Measurements from ENCODE around the gene PIGM. TPM values are rescaled to one million over a fixed set of nuclear protein-coding genes. Genes with fewer than 3 reads are reported as not detected.

PIGM gene
- total RNA-seq = 10 to 100 TPM in 1 of 2 donors, 1 to 10 TPM in 1; 8.8 to 10.5 TPM
- polyA plus RNA-seq (ENCODE audit: insufficient read length in 2 of 2) = 10 to 100 TPM; 14.0 to 19.2 TPM
- long read RNA-seq, donor 1, full-length matches to known transcripts = 42 of 42 reads
- long read RNA-seq, donor 1, partial matches to known transcripts = 0 of 42 reads
- long read RNA-seq, donor 1, other reads (novel, unspliced or antisense) = 0 of 42 reads
- long read RNA-seq, donor 2, full-length matches to known transcripts = 19 of 19 reads
- long read RNA-seq, donor 2, partial matches to known transcripts = 0 of 19 reads
- long read RNA-seq, donor 2, other reads (novel, unspliced or antisense) = 0 of 19 reads
- long read RNA-seq, donor 3, full-length matches to known transcripts = 16 of 16 reads
- long read RNA-seq, donor 3, partial matches to known transcripts = 0 of 16 reads
- long read RNA-seq, donor 3, other reads (novel, unspliced or antisense) = 0 of 16 reads
- long read RNA-seq, donor 4, full-length matches to known transcripts = 33 of 33 reads
- long read RNA-seq, donor 4, partial matches to known transcripts = 0 of 33 reads
- long read RNA-seq, donor 4, other reads (novel, unspliced or antisense) = 0 of 33 reads

- DNase-seq (ENCODE audit: low read depth in 4 of 6, low spot score in 6 of 6) = peak; percentile 88 to 99 (median 96)
- H3K9me3 ChIP-seq (ENCODE audit: control insufficient read depth, insufficient read depth, low read length) = no peaks in the 10 kb centered on the region
- peak within 1 kb of the TSS; percentile 78 for H3K27ac ChIP-seq (ENCODE audit: low read depth, low read length)
- H3K4me3 ChIP-seq (ENCODE audit: low read depth, low read length) = peak within 1 kb of the TSS; percentile 72
- WGBS (ENCODE audit: insufficient coverage) = under 1% methylated on average over 43 of the region's 60 CpGs
- H3K27me3 ChIP-seq (ENCODE audit: control insufficient read depth, insufficient read depth, low read length) = no peaks in the 10 kb centered on the region
- peaks cover 11% of the 10 kb centered on the region for H3K4me1 ChIP-seq (ENCODE audit: control insufficient read depth, insufficient read depth, low read length)
- no peaks in the 10 kb centered on the region for H3K36me3 ChIP-seq (ENCODE audit: control insufficient read depth, insufficient read depth, low read length)
Measured at GRCh38 chr1:160031365-160032164, at the start of gene PIGM. Gene PIGM, minus strand, starts transcription at chr1:160031990. Its CDS starts 251 bp downstream, at chr1:160031739.

DNA sequence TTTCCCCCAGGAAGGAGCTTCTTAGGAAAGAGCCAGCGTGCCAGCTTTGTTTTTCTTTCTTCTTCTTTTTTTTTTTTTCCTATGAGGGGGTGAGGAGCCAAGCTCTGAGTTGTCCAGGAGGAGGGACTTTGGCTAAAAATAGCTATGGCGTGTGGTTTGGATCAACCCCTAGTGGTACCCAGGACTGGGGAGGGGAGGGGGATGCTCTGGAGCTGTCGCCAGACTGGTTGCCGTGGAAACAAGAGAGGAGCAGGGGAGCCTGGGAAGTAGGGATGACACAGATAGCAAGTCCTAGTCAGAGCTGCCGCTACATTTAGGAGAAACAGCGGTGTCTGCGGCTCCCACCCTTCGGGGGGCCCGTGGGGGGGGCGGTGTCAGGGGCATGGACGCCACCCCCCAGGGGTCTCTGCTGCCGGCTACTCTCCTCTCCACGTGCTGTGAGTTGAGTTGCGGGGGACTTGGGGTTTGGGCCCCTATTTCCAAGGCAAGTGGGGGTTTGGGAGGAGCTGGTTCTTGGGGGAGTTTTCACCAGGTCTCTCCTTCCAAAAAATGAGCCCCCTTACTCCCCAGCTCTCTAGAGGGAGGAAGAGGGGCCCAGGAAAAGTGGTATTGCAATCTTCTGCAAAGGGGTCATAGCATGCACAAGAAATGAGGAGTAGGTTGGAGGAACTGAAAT, 49.6 kb upstream of the PIGM start, which contains the start of gene KCNJ9:
Gene KCNJ9, plus strand, starts transcription at position 278 of the 676 bp plus-strand sequence. CDS start 2,493 bp downstream, outside the sequence.
- Histone ChIP-seq H3K27me3 (ENCODE audit: control insufficient read depth, insufficient read depth, low read length) (peaks cover 12% of the 10 kb centered on the region), H3K9me3 (ENCODE audit: control insufficient read depth, insufficient read depth, low read length) (no peaks in the 10 kb centered on the region), H3K36me3 (ENCODE audit: control insufficient read depth, insufficient read depth, low read length) (peaks cover 9% of the 10 kb centered on the region), H3K4me3 (ENCODE audit: low read depth, low read length) (peak within 1 kb of the TSS; percentile 24), H3K4me1 (ENCODE audit: control insufficient read depth, insufficient read depth, low read length) (peaks cover 63% of the 10 kb centered on the region), H3K27ac (ENCODE audit: low read depth, low read length) (no peak within 1 kb of the TSS)
- DNase-seq (ENCODE audit: low read depth in 4 of 6, low spot score in 6 of 6) = peak in 4 of 6 donors; percentile 77 to 98 (median 92)
- WGBS (ENCODE audit: insufficient coverage) = 2% methylated on average over 11 of the region's 14 CpGs

DNA sequence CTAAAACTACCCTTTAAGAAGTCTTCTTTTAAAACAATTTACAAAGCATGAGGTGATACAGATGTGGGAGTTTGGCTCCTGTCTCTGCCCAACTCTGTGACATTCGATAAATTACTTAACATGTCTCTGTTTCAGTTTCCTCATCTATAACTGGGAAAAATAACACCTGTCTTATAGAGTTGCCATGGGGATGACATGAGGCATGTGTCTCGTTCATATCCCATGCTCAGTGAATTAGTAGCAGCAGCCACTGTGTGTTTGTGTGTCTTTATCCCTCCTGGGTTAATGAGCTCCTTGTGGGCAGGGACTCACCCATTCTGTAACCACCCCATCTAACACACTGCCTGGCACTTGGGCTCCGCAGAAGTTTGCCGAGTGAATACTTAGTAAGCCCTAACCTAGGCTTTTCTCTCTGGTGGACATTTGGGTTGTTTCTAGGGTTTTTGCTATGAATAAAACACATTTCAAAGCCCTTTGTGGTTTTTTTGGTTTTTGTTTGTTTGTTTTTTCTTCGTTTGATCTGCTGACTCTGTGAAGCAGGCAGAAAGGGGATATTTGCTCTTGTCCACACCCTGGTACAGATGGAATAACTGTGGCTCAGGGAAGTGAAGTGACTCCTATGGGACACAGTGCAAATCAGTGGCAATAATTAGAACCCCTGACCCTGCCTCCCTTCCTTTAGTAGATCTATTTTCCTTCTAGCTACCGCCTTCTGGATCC, 48.8 kb upstream of the PIGM start:
- no peak overlapping the region for H3K27ac ChIP-seq (ENCODE audit: low read depth, low read length)
- H3K4me3 ChIP-seq (ENCODE audit: low read depth, low read length) = no peak overlapping the region
- WGBS (ENCODE audit: insufficient coverage) = 56% methylated on average over 1 of the region's 6 CpGs
- peaks cover 56% of the 10 kb centered on the region for H3K4me1 ChIP-seq (ENCODE audit: control insufficient read depth, insufficient read depth, low read length)
- peaks cover 12% of the 10 kb centered on the region for H3K27me3 ChIP-seq (ENCODE audit: control insufficient read depth, insufficient read depth, low read length)
- peaks cover 9% of the 10 kb centered on the region for H3K36me3 ChIP-seq (ENCODE audit: control insufficient read depth, insufficient read depth, low read length)
- H3K9me3 ChIP-seq (ENCODE audit: control insufficient read depth, insufficient read depth, low read length) = no peaks in the 10 kb centered on the region
- peak in 1 of 6 donors; percentile 14 for DNase-seq (ENCODE audit: low read depth in 4 of 6, low spot score in 6 of 6)

GRCh38 chr1:160079448-160079847, 47.7 kb upstream of the PIGM start:
- Histone ChIP-seq H3K4me3 (ENCODE audit: low read depth, low read length) (no peak overlapping the region), H3K4me1 (ENCODE audit: control insufficient read depth, insufficient read depth, low read length) (peaks cover 50% of the 10 kb centered on the region), H3K36me3 (ENCODE audit: control insufficient read depth, insufficient read depth, low read length) (peaks cover 4% of the 10 kb centered on the region), H3K9me3 (ENCODE audit: control insufficient read depth, insufficient read depth, low read length) (no peaks in the 10 kb centered on the region), H3K27ac (ENCODE audit: low read depth, low read length) (no peak overlapping the region), H3K27me3 (ENCODE audit: control insufficient read depth, insufficient read depth, low read length) (peaks cover 10% of the 10 kb centered on the region)
- DNase-seq (ENCODE audit: low read depth in 4 of 6, low spot score in 6 of 6) = no peak
- 87% methylated on average over 3 of the region's 4 CpGs for WGBS (ENCODE audit: insufficient coverage)

DNA sequence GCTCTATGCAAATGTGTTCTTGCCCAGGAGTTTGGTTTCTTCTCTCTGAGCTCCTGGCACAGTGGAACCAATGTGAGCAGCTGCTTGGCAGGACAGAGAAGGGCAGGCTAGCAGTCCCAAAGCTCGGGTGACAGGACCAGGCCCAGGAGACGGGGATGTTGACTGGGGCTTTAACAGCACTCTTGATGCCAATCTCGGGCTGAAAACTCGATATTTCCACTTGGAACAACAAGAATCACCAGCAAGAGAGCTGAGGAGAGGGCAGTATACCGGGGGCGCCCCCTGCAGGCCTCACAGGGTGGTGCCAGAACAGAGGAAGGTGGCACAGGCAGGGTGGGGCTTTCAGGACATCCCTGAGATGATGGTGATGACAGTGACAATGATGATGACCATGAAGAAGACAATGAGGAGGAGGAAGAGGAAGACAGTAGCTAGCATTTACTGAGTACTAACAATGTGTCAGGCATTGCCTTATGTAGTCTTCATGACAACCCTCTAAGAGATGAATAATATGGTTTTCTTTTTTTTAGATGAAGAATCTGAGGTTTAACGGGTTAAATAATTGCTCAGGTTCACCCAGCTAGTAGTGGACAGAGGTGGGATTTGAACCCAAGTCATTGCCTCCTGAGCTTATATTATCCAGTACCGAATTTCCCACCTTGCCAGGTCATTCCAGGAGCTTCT, 46.9 kb upstream of the PIGM start:
- DNase-seq (ENCODE audit: low read depth in 4 of 6, low spot score in 6 of 6) = peak in 2 of 6 donors; percentile 56 to 75

GRCh38 chr1:160077486-160077885, 45.7 kb upstream of the PIGM start:
- no peak for DNase-seq (ENCODE audit: low read depth in 4 of 6, low spot score in 6 of 6)
- H3K36me3 ChIP-seq (ENCODE audit: control insufficient read depth, insufficient read depth, low read length) = no peaks in the 10 kb centered on the region
- no peaks in the 10 kb centered on the region for H3K9me3 ChIP-seq (ENCODE audit: control insufficient read depth, insufficient read depth, low read length)
- H3K27me3 ChIP-seq (ENCODE audit: control insufficient read depth, insufficient read depth, low read length) = no peaks in the 10 kb centered on the region
- H3K4me3 ChIP-seq (ENCODE audit: low read depth, low read length) = no peak overlapping the region
- H3K4me1 ChIP-seq (ENCODE audit: control insufficient read depth, insufficient read depth, low read length) = peaks cover 32% of the 10 kb centered on the region
- H3K27ac ChIP-seq (ENCODE audit: low read depth, low read length) = no peak overlapping the region

More for the DNA sequence above, 46.9 kb upstream of the PIGM start:
- Histone ChIP-seq H3K36me3 (ENCODE audit: control insufficient read depth, insufficient read depth, low read length) (no peaks in the 10 kb centered on the region), H3K4me3 (ENCODE audit: low read depth, low read length) (no peak overlapping the region), H3K4me1 (ENCODE audit: control insufficient read depth, insufficient read depth, low read length) (peaks cover 43% of the 10 kb centered on the region), H3K27me3 (ENCODE audit: control insufficient read depth, insufficient read depth, low read length) (peaks cover 6% of the 10 kb centered on the region), H3K9me3 (ENCODE audit: control insufficient read depth, insufficient read depth, low read length) (no peaks in the 10 kb centered on the region), H3K27ac (ENCODE audit: low read depth, low read length) (peak overlapping the region; percentile 48)
- WGBS (ENCODE audit: insufficient coverage) = 17% methylated on average over 7 of the region's 8 CpGs

DNA sequence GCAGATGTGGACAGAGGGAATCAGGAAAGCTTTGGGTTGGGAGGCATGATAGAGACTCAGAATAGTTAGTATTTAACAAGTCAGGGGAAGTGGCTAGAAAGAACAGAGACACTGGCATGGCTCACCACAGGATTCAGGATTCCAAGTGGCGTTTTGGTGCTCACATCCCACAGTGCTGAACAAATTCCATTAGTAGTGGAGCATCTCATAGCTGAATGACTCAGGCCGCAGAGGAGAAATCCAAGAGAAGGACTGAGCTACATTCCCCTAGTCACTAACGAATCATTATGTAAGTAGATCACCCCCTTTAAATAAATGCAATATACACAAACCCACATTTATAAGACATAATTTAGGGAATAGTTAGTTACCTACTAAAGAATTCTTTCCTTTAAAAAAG, 44.5 kb upstream of the PIGM start:
- Histone ChIP-seq H3K27me3 (ENCODE audit: control insufficient read depth, insufficient read depth, low read length) (peaks cover 3% of the 10 kb centered on the region), H3K36me3 (ENCODE audit: control insufficient read depth, insufficient read depth, low read length) (no peaks in the 10 kb centered on the region), H3K27ac (ENCODE audit: low read depth, low read length) (no peak overlapping the region), H3K4me1 (ENCODE audit: control insufficient read depth, insufficient read depth, low read length) (peaks cover 23% of the 10 kb centered on the region), H3K9me3 (ENCODE audit: control insufficient read depth, insufficient read depth, low read length) (no peaks in the 10 kb centered on the region), H3K4me3 (ENCODE audit: low read depth, low read length) (no peak overlapping the region)
- WGBS (ENCODE audit: insufficient coverage) = 36% methylated on average over 1 of the region's 3 CpGs
- DNase-seq (ENCODE audit: low read depth in 4 of 6, low spot score in 6 of 6) = no peak

DNA sequence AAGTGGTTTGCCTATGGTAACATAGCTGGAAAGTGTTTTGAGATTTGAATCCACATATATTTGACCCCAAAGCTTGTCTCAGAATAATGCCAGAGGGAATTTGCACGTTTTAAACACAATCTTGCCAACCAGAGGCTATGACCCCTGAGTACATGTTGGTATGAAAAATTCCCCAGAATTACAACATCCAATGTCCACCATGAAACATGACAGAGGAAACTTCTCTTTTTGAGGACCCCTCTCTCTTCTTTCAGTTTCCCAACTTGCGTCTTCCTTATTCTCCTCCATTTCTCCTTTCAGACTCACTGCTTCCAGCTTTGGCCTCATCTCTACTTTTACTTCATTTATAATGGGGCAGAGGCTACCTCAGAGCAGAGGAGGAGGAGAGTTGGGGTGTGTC, 44.0 kb upstream of the PIGM start:
- DNase-seq (ENCODE audit: low read depth in 4 of 6, low spot score in 6 of 6) = no peak
- Histone ChIP-seq H3K4me3 (ENCODE audit: low read depth, low read length) (no peak overlapping the region), H3K36me3 (ENCODE audit: control insufficient read depth, insufficient read depth, low read length) (no peaks in the 10 kb centered on the region), H3K4me1 (ENCODE audit: control insufficient read depth, insufficient read depth, low read length) (peaks cover 19% of the 10 kb centered on the region), H3K9me3 (ENCODE audit: control insufficient read depth, insufficient read depth, low read length) (no peaks in the 10 kb centered on the region), H3K27ac (ENCODE audit: low read depth, low read length) (no peak overlapping the region), H3K27me3 (ENCODE audit: control insufficient read depth, insufficient read depth, low read length) (peaks cover 3% of the 10 kb centered on the region)
- no CpG with 5 or more reads among the region's 2 CpGs for WGBS (ENCODE audit: insufficient coverage)
